Left colon (tissue), 2 donors: ENCODE data around the gene NFKBIZ. TPM values are rescaled to one million over a fixed set of nuclear protein-coding genes. Genes with fewer than 3 reads are reported as not detected.

Experiments
- ATAC-seq: fragments of 200-7000 bp; cut with Tn5 transposase; one replicate; pipeline ENCODE4 v1.9.1; 2020; ENCODE audit warnings: mild to moderate bottlenecking, moderate library complexity
- DNase-seq, 2 donors: peaks; one replicate each; pipeline ENCODE4 v3.0.0-alpha.2; 2020
- intact Hi-C, 2 donors: fragments of 100-400 bp; cut with DNase I in 1 of 2; cut with micrococcal nuclease in 1 of 2; formaldehyde crosslinking; loops; one replicate each; pipeline versions ENCODE4 v1.11.2 to v1.14.0; 2022; cut with DNase I, micrococcal nuclease
- total RNA-seq, 2 donors: library from RNA; stranded (reverse); fragmentation: NEBNext Ultra II Directional; extraction: Animal tissue kit (Norgen Biotek cat#: 25700); gene quantifications; one replicate each; pipeline ENCODE4 v1.2.1, GENCODE V29; 2021
- donor health status: DM: no; HTN: no; CAD: no.
- donor health status: DM: yes; HTN: yes; CAD: no.

Gene NFKBIZ
- total RNA-seq, 2 donors from 2014 or later: 86.5 to 170 TPM

DNA sequence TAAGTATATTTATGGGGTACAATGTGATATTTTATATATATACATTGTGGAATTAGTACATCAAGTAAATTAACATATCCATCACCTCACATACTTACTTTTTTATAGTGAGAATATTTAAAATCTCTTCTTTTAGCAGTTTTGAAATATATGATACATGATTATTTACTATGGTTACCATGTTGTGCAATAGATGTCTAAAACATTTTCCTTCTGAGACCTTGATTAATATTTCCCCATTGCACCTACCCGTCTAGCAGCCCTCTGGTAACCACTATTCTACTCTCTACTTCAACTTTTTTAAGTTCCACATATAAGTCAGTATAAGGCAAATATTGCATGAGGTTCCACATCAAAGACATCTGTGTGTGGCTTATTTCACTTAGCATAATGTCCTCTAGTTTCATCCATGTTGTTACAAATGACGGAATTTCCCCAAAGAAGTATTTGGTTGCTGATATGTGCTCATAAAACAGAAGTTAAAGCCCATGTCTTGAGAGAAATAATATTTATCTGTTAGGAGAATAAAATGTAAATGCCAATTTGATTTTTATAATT is 29.6 kb upstream of the NFKBIZ start:
- no peak for DNase-seq
- ATAC-seq: no peak
- intact Hi-C loops: loop anchor here in 1 of 2 donors (10.0 kb wide), 1 partner anchor 265 kb away; no protein-coding TSS in a partner anchor

DNA sequence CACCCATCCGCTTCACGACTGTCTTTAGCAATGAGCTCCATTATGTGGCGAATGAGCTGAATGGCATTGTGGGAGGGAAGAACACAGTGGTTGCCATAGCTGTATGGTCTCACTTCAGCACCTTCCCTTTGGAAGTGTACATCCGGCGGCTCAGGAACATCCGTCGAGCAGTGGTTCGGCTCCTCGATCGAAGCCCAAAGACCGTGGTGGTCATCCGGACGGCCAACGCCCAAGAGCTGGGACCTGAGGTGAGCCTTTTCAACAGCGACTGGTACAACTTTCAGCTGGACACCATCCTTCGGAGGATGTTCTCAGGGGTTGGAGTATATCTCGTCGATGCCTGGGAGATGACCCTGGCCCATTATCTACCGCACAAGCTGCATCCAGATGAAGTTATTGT is 27.8 kb upstream of the NFKBIZ start:
- DNase-seq (no peak), ATAC-seq (no peak)
- intact Hi-C loops: no loop called here

DNA sequence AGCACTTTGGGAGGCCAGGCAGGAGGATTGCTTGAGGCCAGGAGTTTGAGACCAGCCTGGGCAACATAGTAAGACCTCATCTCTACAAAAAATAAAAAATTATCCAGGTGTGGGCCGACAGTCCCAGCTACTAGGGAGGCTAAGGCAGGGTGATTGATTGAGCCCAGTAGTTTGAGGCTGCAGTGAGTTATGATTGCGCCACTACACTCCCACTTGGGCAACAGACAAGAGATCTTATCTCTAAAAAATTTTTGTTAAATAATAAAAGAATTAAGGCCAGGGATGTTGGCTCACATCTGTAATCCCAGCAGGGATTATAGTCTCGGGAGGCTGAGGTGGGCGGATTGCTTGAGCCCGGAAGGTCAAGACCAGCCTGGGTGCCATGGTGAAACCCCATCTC is 25.8 kb upstream of the NFKBIZ start:
- DNase-seq (no peak), ATAC-seq (no peak)
- intact Hi-C loops: no loop called here

DNA sequence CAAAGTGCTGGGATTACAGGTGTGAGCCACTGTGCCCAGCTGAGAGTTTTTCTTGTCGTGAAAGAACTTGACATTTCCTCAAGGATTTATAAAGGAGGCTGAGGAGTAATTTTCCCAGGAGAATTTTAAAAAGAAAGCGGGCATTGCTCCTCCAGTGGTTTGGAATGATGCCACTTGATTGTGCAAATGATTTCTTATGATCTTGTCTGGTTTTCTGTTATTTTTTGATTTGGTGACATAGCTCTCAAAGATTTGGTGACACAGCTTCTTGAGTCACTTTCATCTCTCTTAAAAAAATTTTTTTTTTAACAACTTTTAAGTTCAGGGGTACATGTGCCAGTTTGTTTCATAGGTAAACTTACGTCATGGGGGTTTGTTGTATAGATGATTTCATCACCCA is 24.6 kb upstream of the NFKBIZ start:
- ATAC-seq (no peak), DNase-seq (no peak)
- intact Hi-C loops: no loop called here

DNA sequence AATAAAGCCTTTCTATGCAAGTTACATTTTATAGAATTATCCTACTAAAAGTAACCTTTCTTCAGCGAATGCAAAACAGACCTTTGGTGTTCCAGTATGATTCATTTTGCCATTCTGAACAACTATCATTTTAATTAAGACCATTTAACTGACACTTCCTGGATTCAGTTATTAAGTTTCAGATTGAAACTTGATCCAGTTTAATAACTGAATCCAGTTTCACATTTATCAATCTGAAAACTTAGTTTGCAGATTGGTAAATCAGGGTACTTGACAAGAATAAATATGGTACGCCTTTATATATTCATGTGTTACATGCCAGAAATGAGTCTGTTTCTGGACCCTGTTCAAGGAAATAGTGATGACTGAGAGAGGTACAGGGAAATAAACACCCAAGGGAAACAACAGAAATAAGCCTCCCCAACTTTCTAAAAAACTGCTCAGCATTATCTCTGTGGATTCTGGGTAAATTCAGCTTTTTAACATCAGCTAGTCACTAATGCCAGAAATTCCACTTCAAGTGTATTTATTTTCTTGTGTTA is 23.3 kb upstream of the NFKBIZ start:
- ATAC-seq (no peak), DNase-seq (no peak)
- intact Hi-C loops: no loop called here

DNA sequence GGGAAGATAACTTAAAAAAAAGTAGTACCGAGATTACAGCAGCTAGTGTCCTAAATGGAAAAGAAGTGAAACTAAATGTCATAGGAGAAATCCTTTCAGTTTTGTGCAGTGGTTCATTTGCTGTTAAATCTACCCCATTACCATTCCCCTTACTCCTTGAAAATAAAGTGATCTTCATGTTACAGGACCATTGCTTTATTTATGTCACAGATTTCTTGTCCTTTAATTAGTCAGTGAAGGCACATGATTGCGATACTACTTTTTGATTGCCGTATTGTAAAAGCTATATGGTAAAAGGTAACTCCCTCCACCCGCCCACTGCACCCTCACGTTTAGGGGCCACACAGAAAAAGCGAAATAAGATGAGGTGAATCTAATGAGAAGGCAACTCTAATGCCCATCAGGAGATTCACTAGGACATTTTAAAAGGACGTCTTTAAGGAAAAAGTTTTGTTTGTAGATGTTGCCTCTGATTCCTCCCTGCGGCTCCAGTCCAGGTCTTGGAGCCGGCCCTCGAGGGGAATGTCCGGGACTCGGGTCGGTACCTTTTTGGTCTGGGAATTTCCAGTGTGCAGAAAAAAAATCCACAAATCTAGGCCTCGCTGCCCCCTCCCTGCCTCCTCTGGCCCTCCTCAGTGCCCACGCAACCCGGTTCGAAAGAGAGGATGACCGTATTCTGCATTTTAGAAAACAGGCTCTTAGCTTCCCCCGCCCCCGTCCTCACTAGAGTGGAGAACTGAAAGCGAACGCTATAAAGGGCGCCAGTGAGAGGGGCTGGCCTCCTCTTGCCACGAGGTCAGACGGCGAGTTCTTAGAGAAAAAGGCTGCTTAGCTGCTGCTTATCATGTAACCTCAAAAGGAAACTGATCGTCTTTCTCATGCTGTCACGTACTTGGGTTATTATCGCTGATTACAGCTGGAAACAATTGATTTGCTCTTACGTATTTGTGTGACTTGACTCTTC is 21.8 kb upstream of the NFKBIZ start:
- DNase-seq (peak; percentile 84 to 85), ATAC-seq (peak; percentile 86)
- intact Hi-C loops: no loop called here

DNA sequence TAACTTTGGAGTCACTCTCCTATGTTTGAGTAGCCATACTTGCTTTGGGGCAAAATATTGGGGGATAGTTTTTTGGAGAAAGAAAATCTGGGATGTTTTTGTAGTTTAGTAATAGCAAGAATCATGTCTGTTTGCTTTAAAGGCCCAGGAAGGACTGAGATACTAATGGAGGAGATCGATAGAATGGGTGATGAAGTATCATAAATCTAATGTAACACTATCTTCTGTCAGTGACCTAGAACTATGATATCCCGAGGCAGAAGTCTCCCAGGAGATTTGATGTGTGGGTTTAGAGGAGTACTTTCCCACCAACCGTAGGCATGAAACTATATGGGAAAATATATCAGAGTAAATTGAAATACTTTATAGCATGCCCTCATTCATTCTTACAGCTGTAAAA is 21.0 kb upstream of the NFKBIZ start:
- DNase-seq (no peak), ATAC-seq (no peak)
- intact Hi-C loops: no loop called here

DNA sequence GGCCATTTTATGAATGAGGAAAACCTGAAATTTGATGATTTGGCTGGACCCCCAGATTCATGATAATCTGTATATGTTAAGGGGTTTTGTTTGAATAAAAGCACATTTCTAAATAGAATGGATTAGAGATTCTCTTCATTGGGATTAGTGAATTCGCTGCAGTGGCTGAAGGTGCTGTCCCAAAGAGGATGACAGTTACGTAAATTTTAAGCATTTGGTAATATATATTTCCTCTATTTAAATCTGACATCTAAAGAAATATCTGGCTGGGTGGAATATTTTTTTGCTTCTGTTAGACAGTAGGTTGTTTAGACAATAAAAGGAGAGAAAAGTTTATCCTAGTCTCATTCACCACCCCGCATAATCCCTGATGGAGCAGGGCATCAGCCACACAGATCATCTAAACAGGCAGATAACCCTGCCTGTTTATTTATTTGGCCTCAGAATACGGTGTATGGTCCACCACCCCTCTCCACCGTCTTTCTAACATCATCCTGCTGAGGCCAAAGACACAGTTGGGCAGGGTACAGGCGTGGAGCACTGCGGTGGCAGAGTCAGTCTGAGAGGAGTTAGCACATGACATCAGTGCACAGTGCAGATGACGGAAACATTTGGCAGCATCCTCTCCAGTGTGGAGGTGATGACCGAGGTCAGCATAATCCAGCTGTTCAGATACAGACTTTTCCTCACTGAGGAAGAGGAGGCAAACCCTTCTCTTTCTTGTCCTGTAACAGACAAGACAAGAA is 20.4 kb upstream of the NFKBIZ start:
- DNase-seq: peak; percentile 53 to 77
- intact Hi-C loops: no loop called here
- ATAC-seq: peak; percentile 33

DNA sequence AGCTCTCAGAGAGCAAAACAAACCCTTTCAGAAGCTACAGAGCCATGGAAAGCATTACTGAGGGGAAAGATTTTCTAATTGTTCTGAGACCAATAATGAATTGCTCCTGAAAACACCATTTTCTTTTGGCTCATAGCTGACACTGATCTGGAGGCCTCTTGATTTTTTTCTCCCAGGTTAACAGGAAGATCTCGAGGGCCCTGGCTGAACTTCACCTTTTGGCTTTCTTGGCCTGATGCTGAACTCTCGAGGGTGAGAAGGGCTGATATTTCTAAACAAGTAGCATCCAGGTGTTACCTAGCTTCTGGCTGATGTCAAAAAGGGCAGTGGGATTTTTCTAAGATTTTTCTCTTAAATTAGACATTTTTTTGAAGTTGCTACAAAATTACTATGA is 19.9 kb upstream of the NFKBIZ start:
- intact Hi-C loops: no loop called here
- ATAC-seq (no peak), DNase-seq (no peak)

DNA sequence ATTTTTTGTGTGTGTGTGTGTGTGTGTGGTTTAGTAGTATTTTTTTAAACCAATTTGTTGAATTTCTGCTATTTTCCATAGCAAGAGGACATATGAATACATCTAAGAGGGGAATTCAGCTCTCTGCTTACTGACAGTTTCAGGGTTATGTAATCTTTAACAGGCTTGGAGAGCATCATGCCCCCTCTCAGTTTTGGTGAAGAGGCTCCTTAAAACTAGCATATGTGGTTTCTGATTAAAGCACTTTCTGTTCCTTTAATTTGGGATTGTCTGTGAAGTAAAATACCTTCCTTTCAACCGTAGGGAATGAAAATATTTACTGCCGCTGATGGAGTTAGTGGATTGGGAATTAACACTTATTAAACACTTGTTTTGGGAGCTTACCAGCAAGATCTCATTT is 19.4 kb upstream of the NFKBIZ start:
- ATAC-seq (no peak), DNase-seq (no peak)
- intact Hi-C loops: no loop called here

DNA sequence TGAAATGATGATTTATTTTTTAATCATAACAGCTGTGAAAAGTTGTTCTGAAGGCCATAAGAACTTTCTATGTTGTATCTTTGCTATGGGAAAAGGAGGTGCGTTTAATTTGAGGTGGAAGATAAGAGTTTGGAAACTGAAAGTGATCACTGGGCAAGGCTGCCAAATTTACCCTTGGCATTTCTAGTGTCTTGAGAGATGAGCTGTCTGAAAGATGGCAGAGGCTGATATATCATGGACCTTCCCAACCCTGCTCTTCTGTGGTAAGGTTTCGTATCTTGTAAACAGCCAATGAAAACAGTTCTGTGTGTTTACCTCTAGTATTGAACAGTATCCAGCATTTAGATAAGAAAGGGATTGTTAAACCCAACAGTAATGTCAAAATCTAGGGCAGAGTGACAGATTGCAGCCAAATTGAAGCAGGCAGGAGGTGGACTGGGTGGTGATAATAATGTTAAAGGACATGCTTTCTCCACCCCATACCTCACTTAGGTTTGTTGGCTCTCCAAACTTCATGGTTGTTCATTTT is 15.8 kb upstream of the NFKBIZ start:
- DNase-seq (no peak), ATAC-seq (peak; percentile 25)
- intact Hi-C loops: no loop called here

DNA sequence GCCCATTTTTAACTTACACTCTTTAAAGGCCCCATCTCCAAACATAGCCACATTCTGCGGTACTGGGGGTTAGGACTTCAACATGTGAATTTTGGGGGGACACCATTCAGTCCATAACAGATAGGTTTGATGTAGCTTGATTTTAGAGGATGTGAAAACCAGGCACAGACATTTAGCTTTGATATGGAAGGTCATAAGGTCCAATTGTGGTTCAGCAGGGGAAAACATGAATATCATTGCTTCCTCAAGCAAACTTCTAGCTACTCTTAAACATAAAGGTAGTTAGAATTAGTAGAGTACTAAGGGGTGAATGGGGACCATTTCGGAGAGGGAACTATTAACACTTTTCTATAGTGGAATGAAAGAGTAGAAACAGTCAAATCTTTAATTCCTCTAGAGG is 13.6 kb upstream of the NFKBIZ start:
- intact Hi-C loops: no loop called here
- DNase-seq (no peak), ATAC-seq (no peak)

DNA sequence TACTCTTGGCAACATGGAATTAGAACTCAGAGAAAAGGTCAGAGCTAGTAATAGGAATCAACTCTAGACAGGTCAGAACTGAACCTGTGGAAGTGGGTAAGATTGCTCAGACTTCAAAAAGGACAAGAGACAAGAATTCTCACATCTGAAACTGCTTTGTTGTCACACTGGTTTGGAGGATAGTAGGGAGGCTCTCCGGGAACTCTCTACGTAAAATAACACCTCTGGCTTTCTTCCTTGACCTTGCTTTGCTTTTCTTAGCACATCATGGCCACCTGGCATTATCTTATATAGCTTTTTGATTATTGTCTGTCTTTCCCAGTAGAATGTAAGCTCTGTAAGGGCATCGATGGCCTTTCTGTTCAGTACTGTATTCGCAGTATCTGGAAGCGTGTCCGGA is 13.2 kb upstream of the NFKBIZ start:
- ATAC-seq: no peak
- intact Hi-C loops: no loop called here

DNA sequence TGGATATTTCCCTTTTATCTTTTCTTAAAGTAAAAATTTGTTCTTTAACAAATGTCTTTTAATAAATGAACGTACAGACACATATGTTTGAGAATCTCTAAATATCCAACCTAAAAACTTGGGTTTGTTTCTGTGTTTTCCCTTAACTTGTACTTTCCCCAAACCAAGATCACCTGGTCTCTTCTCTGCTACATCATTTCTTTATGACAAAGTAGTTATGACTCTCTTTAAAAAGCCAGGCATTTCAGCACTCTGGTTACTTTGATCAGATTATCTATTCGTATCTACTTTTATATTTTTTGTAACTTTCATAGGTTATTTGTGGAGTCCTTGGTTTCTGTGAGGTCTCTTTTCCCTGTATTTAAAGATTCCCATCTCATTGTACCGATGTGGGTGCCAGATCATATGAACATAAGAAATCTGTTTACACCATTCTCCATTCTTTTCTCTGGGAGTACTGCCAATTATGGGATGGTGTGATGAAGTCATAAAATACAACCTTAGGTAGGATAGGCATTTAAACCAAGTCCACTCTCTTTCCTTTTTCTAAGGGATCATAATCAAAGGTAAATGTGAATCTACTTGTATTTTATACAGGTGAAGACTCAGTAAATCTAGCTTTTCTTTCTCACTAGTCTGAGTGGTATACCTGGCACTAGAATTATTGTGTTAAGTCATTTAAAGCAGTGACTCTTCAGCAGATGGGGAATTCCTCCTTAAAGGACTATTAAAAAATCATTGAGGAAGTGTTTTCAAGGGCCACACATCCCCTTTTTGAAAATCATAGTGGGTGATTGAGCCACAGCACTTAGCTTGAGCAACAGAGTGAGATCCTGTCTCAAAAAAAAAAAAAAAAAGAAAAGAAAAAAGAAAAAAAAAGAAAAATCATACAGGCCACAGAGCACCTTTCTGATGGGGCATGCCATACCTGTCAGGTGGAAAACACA is 12.4 kb upstream of the NFKBIZ start:
- intact Hi-C loops: no loop called here
- ATAC-seq: peak; percentile 90
- no peak for DNase-seq

More for the DNA sequence above, 13.2 kb upstream of the NFKBIZ start:
- no peak for DNase-seq

DNA sequence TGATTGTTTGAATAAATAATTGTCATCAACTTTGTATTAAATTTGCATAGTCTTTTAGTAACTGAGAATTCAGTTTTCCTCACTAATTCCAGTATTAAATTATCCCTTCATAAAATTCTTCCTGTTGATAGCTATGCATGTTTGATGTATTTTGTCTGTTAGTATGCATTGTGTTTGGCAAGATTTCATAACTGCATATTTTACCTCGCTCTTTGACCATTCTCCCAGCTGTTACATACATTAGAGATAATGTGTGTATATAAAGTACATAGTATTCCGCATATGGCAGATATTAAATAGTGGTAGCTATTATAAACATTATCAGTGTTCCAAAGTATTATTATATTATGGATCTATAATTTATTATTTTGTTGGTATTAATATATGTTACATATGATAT is 10.6 kb upstream of the NFKBIZ start:
- ATAC-seq (no peak), DNase-seq (no peak)
- intact Hi-C loops: no loop called here

DNA sequence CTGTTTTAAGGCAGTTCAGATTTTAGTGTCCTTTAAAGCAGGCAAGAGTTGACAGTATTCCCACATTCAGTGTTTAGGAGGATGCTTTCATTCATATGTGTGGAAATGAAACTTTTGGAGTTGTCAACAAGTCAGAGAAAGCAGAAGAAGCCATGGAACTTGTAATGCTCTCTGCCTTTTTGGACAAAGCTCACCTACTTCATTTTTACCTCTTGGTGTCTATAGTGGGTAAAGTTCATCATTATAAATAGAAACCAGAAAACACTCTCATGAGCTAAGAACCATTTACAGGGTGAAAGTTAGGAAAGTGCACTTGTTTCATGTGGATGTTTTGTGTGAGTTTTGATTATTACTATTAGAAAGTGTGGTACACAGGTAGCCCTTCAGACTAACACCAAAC is 9.2 kb upstream of the NFKBIZ start:
- ATAC-seq: no peak
- no peak for DNase-seq
- intact Hi-C loops: no loop called here

DNA sequence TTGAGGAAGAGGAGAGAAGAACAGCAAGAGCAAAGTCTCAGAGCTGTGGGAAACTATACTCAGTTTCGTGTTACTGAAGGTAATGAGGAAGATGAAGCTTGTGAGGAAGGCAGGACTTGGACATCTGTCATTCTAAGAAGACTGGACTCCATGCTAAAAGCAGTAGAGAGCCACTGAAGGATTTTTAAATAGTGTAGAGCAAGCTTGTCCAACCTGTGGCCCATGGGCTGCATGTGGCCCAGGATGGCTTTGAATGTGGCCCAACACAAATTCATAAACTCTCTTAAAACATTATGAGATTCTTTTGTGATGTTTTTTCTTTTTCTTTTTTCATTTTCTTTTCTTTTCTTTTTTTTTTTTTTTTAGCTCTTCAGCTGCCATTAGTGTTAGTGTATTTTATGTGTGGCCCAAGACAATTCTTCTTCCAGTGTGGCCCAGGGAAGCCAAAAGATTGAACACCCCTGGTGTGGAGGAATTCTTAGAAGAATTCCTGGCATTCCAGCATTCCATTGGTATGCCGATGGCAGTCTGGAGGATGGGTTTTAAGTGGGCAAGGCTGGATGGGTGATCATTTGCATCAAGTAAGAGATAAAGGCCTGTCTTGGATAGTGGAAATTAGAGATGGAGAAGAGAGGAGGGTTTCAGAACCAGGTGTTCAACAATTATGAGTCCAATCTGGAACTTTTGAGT is 6.9 kb upstream of the NFKBIZ start:
- DNase-seq (no peak), ATAC-seq (no peak)
- intact Hi-C loops: no loop called here

DNA sequence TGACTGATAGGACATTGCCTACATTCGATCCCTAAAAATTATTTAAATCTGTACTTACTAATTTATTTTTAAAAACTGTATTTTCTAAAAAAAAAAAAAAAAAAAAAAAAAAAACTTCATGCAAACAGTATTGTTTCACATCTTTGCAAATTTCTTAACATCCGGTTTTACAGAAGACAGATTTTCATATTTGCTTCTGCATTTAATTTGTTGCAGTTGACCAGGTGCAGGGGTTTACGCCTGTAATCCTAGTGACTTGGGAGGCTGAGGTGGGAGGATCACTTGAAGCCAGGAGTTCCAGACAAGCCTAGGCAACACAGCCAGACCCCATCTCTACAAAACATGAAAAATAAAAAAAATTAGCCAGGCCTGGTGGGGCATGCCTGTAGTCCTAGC is 6.4 kb upstream of the NFKBIZ start:
- no peak for DNase-seq
- no peak for ATAC-seq
- intact Hi-C loops: no loop called here
